GM12878 (cell line): Measurements from ENCODE around the gene THADA. TPM values are rescaled to one million over a fixed set of nuclear protein-coding genes. Genes with fewer than 3 reads are reported as not detected.

Source experiments
- ATAC-seq: fragments of 200-7000 bp; cut with Tn5 transposase; 3 replicates; pipeline ENCODE4 v1.9.1; 2020; ENCODE audit warnings: mild to moderate bottlenecking, moderate library complexity
- BruUV-seq: library from RNA; stranded (reverse); fragments of 400-500 nt; replicated peaks from 2 replicates; lab custom pipeline; 2021; lab: Mats Ljungman, UMichigan
- CTCF ChIA-PET: fragments of 300-600 bp; sonication (Branson Sonifier 250); formaldehyde crosslinking; extraction: SDS; loops from one replicate; lab custom pipeline; 2021; ENCODE audit warnings: inconsistent platforms; lab: Yijun Ruan, JAX
- POLR2A ChIA-PET: fragments of 350-600 bp; formaldehyde crosslinking; extraction: SDS; loops from one replicate; lab custom pipeline; 2021; ENCODE audit warnings: inconsistent platforms; lab: Charles Lee
- RAD21 ChIA-PET: fragments of 300-600 bp; sonication (Branson Sonifier 250); formaldehyde crosslinking; loops from one replicate; lab custom pipeline; 2023; ENCODE audit warnings: antibody characterized with exemption; ENCODE audit not compliant: unreplicated experiment; lab: Charles Lee
- SMC1A ChIA-PET: fragments of 300-600 bp; sonication (Branson Sonifier 250); formaldehyde crosslinking; loops from one replicate; lab custom pipeline; 2023; ENCODE audit not compliant: unreplicated experiment, uncharacterized antibody; lab: Charles Lee
- DNase-seq: peaks from one replicate; pipeline ENCODE4 v3.0.0-alpha.2; 2011; ENCODE audit warnings: low read depth, low spot score
- FAIRE-seq: peaks from 3 replicates; lab custom pipeline; 2011; peaks lifted over from hg19 to GRCh38; lab: Jason Lieb, UNC
- H2AFZ ChIP-seq: 2 replicates; pipeline ENCODE4 v1.6.0; 2011; ENCODE audit warnings: low read depth, low read length, control low read depth; ENCODE audit not compliant: control insufficient read depth
- H3K27ac ChIP-seq: 2 replicates; pipeline ENCODE4 v1.5.1; 2011; ENCODE audit warnings: control low read depth; ENCODE audit not compliant: control insufficient read depth, insufficient read depth
- H3K27me3 ChIP-seq, 2 experiments: replicated peaks in 1 of 2; 2 replicates each; pipeline versions ENCODE4 v1.6.0 to v1.6.1; 2011; ENCODE audit warnings: low read length in 1 of 2; ENCODE audit not compliant: control insufficient read depth in 2 of 2, insufficient read depth in 2 of 2
- H3K36me3 ChIP-seq, 2 experiments: 2 replicates each; pipeline ENCODE4 v1.5.1; 2011; ENCODE audit warnings: low read length in 1 of 2; ENCODE audit not compliant: control insufficient read depth in 2 of 2, insufficient read depth in 2 of 2
- H3K4me1 ChIP-seq: 2 replicates; pipeline ENCODE4 v1.6.1; 2011; ENCODE audit warnings: mild to moderate bottlenecking, low read length, moderate library complexity, mixed read lengths; ENCODE audit not compliant: control insufficient read depth, insufficient read depth
- H3K4me2 ChIP-seq: 2 replicates; pipeline ENCODE4 v1.6.0; 2011; ENCODE audit warnings: control low read depth; ENCODE audit not compliant: control insufficient read depth, insufficient read depth
- H3K4me3 ChIP-seq: fragments of 200-600 bp; sonication (generic); 2 replicates; pipeline ENCODE4 v1.5.1; 2016
- H3K79me2 ChIP-seq: 2 replicates; pipeline ENCODE4 v1.6.0; 2011; ENCODE audit warnings: low read length; ENCODE audit not compliant: control insufficient read depth, insufficient read depth
- H3K9ac ChIP-seq: 2 replicates; pipeline ENCODE4 v1.8.0; 2011; ENCODE audit warnings: low read length, control low read depth, mixed read lengths; ENCODE audit not compliant: control insufficient read depth, insufficient read depth
- H3K9me3 ChIP-seq: replicated peaks from 3 replicates; pipeline ENCODE4 v1.5.1; 2011; ENCODE audit warnings: mild to moderate bottlenecking, low read length; ENCODE audit not compliant: control insufficient read depth, insufficient read depth
- H4K20me1 ChIP-seq: 2 replicates; pipeline ENCODE4 v1.6.0; 2011; ENCODE audit not compliant: control insufficient read depth, insufficient read depth
- ATF7 ChIP-seq: fragments of 450-650 bp; IDR thresholded peaks from 2 replicates; pipeline ENCODE4 v1.6.1; 2016; ENCODE audit warnings: low read depth, mild to moderate bottlenecking
- BACH1 ChIP-seq: fragments of 450-650 bp; IDR thresholded peaks from 2 replicates; pipeline ENCODE4 v1.6.1; 2017; ENCODE audit warnings: mild to moderate bottlenecking, borderline replicate concordance
- CBFB ChIP-seq: IDR thresholded peaks from 2 replicates; pipeline ENCODE4 v1.6.1; 2016; ENCODE audit warnings: antibody characterized with exemption, low read depth
- FOXK2 ChIP-seq: fragments of 450-650 bp; IDR thresholded peaks from 2 replicates; pipeline ENCODE4 v1.6.1; 2017; ENCODE audit warnings: mild to moderate bottlenecking, moderate library complexity
- GABPA ChIP-seq: IDR thresholded peaks from 2 replicates; pipeline ENCODE4 v1.6.1; 2014; ENCODE audit warnings: antibody characterized with exemption, low read depth, mild to moderate bottlenecking, inconsistent platforms
- NBN ChIP-seq: fragments of 450-650 bp; IDR thresholded peaks from 2 replicates; pipeline ENCODE4 v1.6.1; 2016
- NFXL1 ChIP-seq: fragments of 450-650 bp; IDR thresholded peaks from 2 replicates; pipeline ENCODE4 v1.6.1; 2017; ENCODE audit warnings: antibody characterized with exemption, mild to moderate bottlenecking, borderline replicate concordance
- NRF1 ChIP-seq: conservative IDR thresholded peaks from 2 replicates; pipeline ENCODE4 v1.6.1; 2011; ENCODE audit warnings: mild to moderate bottlenecking, low read depth, low read length, improper control_type of control experiment
- RAD51 ChIP-seq: fragments of 450-650 bp; IDR thresholded peaks from 2 replicates; pipeline ENCODE4 v1.6.1; 2016; ENCODE audit warnings: moderate library complexity, mild to moderate bottlenecking, inconsistent platforms
- RCOR1 ChIP-seq: conservative IDR thresholded peaks from 2 replicates; pipeline ENCODE4 v1.6.1; 2012; ENCODE audit warnings: low read depth, low read length, improper control_type of control experiment
- RELA ChIP-seq: fragments of 450-650 bp; IDR thresholded peaks from 2 replicates; pipeline ENCODE4 v1.8.0; 2014; ENCODE audit warnings: borderline replicate concordance; ENCODE audit not compliant: partially characterized antibody
- SP1 ChIP-seq: IDR thresholded peaks from one replicate; pipeline ENCODE4 v1.6.1; 2011; ENCODE audit warnings: low read depth, low read length
- TCF3 ChIP-seq: IDR thresholded peaks from 2 replicates; pipeline ENCODE4 v1.6.1; 2012; ENCODE audit warnings: low read depth, mild to moderate bottlenecking, low read length, borderline replicate concordance; ENCODE audit not compliant: insufficient read depth
- ZNF207 ChIP-seq: fragments of 450-650 bp; IDR thresholded peaks from 2 replicates; pipeline ENCODE4 v1.6.1; 2014; ENCODE audit warnings: antibody characterized with exemption, mild to moderate bottlenecking, borderline replicate concordance
- WGBS: methylation state at CpG from one replicate; pipeline ENCODE4 v1.1.6; 2016; ENCODE audit warnings: low lambda C conversion rate; ENCODE audit not compliant: insufficient replicate concordance, insufficient coverage; ENCODE audit errors: missing lambda C conversion rate; 5-methylcytosine and 5-hydroxymethylcytosine counted together
- in situ Hi-C: fragments of 300-500 bp; cut with MboI; formaldehyde crosslinking; loops from 9 replicates; pipeline ENCODE4 v1.14.3; 2018; ENCODE audit warnings: mixed read lengths
- intact Hi-C: fragments of 100-400 bp; cut with micrococcal nuclease; formaldehyde crosslinking; loops from one replicate; pipeline ENCODE4 v1.14.2; 2022; ENCODE audit not compliant: unreplicated experiment
- polyA plus RNA-seq, 11 experiments: library from polyadenylated mRNA; depleted of rRNA in 4 of 11; unstranded in 6 of 11; stranded (reverse) in 5 of 11; fragments of >200 nt; fragmentation: Nextera tagmentation in 4 of 11; fragmentation: Illumina TruSeq in 1 of 11; extraction: Ambion mirVana in 4 of 11; extraction: Trizol in 1 of 11; gene quantifications; 1 replicate in 1 of 11; 2 replicates in 10 of 11; pipeline versions ENCODE4 v1.2.1 to v1.2.3, GENCODE V29; 2011 to 2016; ENCODE audit warnings: inconsistent platforms in 2 of 11, missing spikeins in 2 of 11, low read depth in 1 of 11
- total RNA-seq, 4 experiments: library from RNA; depleted of rRNA in 3 of 4; stranded (reverse); fragments of >200 nt in 3 of 4; fragmentation: Illumina TruSeq in 1 of 4; extraction: Trizol in 1 of 4; gene quantifications; 2 replicates each; pipeline versions ENCODE4 v1.2.1 to v1.2.3, GENCODE V29; 2013 to 2021
- TF ChIP-seq, protein P1 (sequence below): IDR thresholded peaks from 2 replicates; pipeline ENCODE4 v1.6.1; 2011; ENCODE audit warnings: low read depth, mild to moderate bottlenecking, low read length, moderate library complexity, borderline replicate concordance; ENCODE audit errors: extremely low read depth
- TF ChIP-seq, protein P2 (sequence below): fragments of 450-650 bp; IDR thresholded peaks from 2 replicates; pipeline ENCODE4 v1.6.1; 2014; ENCODE audit warnings: mild to moderate bottlenecking

Gene THADA
- total and polyA plus RNA-seq, 10 of the 15 experiments (the other 5 are each of a cell fraction or from before 2014, with no cell fraction given): 14.6 to 33.2 (median 23.2) TPM

DNA sequence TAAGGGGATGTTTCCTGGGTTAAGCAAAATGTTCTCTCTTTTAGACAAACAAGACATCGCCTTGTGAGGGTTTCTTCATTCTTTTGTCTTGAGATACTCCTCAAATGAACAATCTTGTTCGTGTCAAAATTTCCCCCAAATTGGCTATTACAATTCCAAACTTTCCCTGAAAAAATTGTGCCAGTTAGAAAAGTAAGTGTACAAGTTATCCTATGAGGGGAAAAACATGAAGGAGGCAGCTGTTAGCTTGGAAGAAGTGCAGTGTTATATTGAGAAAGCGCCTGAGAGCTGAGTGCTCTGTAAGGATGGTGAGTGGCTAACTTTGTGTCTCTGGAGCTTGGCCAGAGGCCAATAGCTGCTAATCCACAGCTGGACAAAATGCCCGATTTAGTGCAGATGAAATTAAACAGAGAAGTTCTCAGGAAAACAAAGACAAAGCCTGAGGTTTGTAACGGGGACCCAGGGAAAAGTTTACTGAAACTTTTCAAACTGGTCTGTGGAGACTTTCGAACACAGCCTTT, 27.2 kb upstream of the THADA start:
- CTCF ChIA-PET: no interaction called here
- TF ChIP-seq NRF1: no peak
- no peak for TF ChIP-seq ATF7
- no peak for TF ChIP-seq GABPA
- no peak for TF ChIP-seq BACH1
- no peak for TF ChIP-seq SP1
- TF ChIP-seq CBFB: no peak
- TF ChIP-seq FOXK2: no peak
- H3K9ac ChIP-seq: no peak overlapping the region
- H3K27ac ChIP-seq: no peak overlapping the region
- DNase-seq (no peak), FAIRE-seq (no peak), ATAC-seq (no peak)
- in situ Hi-C loops: no loop called here
- WGBS: 40% methylated on average over 6 of the region's 6 CpGs
- H3K79me2 ChIP-seq: no peaks in the 10 kb centered on the region
- SMC1A ChIA-PET: no interaction called here
- no peaks in the 10 kb centered on the region for H3K36me3 ChIP-seq
- RAD21 ChIA-PET: no interaction called here
- H3K27me3 ChIP-seq: no peaks in the 10 kb centered on the region; a peak in 1 of 4 replicates
- no peaks in the 10 kb centered on the region for H3K9me3 ChIP-seq
- H3K4me3 ChIP-seq: no peak overlapping the region
- intact Hi-C loops: no loop called here
- H3K4me2 ChIP-seq: no peak overlapping the region
- H4K20me1 ChIP-seq: no peaks in the 10 kb centered on the region
- no peaks in the 10 kb centered on the region for H3K4me1 ChIP-seq
- H2AFZ ChIP-seq: no peak overlapping the region
- POLR2A ChIA-PET: no interaction called here
- BruUV-seq: no TSS peak

DNA sequence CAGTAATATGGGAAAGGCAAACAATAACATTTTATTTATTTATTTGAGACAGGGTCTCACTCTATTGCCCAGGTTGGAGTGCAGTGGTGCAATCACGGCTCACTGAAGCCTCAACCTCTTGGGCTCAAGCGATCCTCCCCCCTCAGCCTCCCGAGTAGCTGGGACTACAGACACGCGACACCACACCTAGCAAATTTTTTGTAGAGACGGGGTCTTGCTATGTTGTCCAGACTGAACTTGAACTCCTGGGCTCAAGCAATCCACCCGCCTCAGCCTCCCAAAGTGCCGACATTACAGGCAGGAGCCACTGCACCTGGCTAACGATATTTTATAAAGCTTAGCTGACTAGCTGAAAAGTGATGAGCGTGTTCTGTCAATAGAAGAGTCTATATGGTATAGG, 23.7 kb upstream of the THADA start:
- FAIRE-seq: no peak
- 78% methylated on average over 10 of the region's 10 CpGs for WGBS
- SMC1A ChIA-PET: no interaction called here

More for the DNA sequence above, 23.7 kb upstream of the THADA start:
- POLR2A ChIA-PET: interaction anchor here (0.6 kb wide), 1 partner anchor 405 kb away, joined by 3 read pairs; no protein-coding TSS in a partner anchor
- Histone ChIP-seq H3K4me2 (no peak overlapping the region), H3K9me3 (no peaks in the 10 kb centered on the region), H3K27me3 (no peaks in the 10 kb centered on the region; a peak in 1 of 4 replicates)
- DNase-seq (no peak), ATAC-seq (no peak)
- RAD21 ChIA-PET: no interaction called here
- TF ChIP-seq, protein P1, sequence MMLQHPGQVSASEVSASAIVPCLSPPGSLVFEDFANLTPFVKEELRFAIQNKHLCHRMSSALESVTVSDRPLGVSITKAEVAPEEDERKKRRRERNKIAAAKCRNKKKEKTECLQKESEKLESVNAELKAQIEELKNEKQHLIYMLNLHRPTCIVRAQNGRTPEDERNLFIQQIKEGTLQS: no peak
- TF ChIP-seq NBN: no peak
- TF ChIP-seq, protein P2, sequence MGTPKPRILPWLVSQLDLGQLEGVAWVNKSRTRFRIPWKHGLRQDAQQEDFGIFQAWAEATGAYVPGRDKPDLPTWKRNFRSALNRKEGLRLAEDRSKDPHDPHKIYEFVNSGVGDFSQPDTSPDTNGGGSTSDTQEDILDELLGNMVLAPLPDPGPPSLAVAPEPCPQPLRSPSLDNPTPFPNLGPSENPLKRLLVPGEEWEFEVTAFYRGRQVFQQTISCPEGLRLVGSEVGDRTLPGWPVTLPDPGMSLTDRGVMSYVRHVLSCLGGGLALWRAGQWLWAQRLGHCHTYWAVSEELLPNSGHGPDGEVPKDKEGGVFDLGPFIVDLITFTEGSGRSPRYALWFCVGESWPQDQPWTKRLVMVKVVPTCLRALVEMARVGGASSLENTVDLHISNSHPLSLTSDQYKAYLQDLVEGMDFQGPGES: no peak
- no peak for TF ChIP-seq RCOR1
- TF ChIP-seq RAD51: no peak
- TF ChIP-seq FOXK2: no peak
- TF ChIP-seq ZNF207: no peak
- TF ChIP-seq NRF1: no peak
- TF ChIP-seq RELA: no peak
- TF ChIP-seq NFXL1: no peak
- no peak for TF ChIP-seq TCF3
- TF ChIP-seq, all 136 proteins: peak for 0
- H3K79me2 ChIP-seq: no peaks in the 10 kb centered on the region
- H4K20me1 ChIP-seq: no peaks in the 10 kb centered on the region
- CTCF ChIA-PET: no interaction called here
- H3K4me3 ChIP-seq: no peak overlapping the region
- H3K4me1 ChIP-seq: no peaks in the 10 kb centered on the region
- no peak overlapping the region for H3K9ac ChIP-seq
- in situ Hi-C loops: no loop called here
- intact Hi-C loops: no loop called here
- no TSS peak for BruUV-seq
- no peak overlapping the region for H2AFZ ChIP-seq
- no peaks in the 10 kb centered on the region for H3K36me3 ChIP-seq
- no peak overlapping the region for H3K27ac ChIP-seq
